C4-2B (cell line): ENCODE data around the gene RTEL1.

Experiments
- ZFX ChIP-seq: fragments of 450-650 bp; IDR thresholded peaks from 2 replicates; pipeline ENCODE4 v1.6.1; 2017
- TF ChIP-seq, protein P1 (sequence below): fragments of 450-650 bp; conservative IDR thresholded peaks from 2 replicates; pipeline ENCODE4 v1.5.1; 2017; ENCODE audit warnings: mild to moderate bottlenecking

DNA sequence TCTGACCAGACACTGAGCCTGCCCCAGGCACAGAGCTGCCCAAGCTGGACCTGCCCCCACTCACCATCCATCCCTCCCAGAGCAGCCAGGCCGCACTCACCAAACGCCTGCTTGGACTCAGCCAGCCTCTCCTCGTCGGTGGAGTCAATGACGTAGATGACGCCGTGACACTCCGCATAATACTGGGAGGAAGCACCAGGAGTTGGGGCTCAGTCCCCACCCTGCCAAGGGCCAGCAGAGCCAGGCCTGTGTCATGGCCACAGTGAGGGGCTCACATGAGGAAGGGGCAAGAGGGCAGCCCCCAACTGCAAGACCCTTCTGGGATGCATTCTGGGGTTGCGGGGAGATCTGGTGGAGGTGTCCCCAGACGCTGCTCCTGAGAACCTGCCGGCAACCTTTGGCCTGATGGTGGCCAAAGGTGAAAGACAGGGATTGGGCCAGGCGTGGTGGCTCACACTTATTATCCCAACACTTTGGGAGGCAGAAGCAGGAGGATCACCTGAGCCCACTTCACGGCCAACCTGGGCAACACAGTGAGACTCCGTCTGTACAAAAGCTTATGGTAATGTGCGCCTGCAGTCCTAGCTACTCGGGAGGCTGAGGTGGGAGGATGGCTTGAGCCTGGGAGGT lies 44.0 kb downstream of the RTEL1 start:
- TF ChIP-seq, protein P1, sequence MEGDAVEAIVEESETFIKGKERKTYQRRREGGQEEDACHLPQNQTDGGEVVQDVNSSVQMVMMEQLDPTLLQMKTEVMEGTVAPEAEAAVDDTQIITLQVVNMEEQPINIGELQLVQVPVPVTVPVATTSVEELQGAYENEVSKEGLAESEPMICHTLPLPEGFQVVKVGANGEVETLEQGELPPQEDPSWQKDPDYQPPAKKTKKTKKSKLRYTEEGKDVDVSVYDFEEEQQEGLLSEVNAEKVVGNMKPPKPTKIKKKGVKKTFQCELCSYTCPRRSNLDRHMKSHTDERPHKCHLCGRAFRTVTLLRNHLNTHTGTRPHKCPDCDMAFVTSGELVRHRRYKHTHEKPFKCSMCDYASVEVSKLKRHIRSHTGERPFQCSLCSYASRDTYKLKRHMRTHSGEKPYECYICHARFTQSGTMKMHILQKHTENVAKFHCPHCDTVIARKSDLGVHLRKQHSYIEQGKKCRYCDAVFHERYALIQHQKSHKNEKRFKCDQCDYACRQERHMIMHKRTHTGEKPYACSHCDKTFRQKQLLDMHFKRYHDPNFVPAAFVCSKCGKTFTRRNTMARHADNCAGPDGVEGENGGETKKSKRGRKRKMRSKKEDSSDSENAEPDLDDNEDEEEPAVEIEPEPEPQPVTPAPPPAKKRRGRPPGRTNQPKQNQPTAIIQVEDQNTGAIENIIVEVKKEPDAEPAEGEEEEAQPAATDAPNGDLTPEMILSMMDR, result no peak
- TF ChIP-seq ZFX, result no peak
